ENCODE measurements around the gene SLC40A1. TPM values are rescaled to one million over a fixed set of nuclear protein-coding genes. Genes with fewer than 3 reads are reported as not detected.

Gene SLC40A1
- total RNA-seq, 3 donors from 2014 or later = 42.2 to 183 (median 162) TPM

DNA sequence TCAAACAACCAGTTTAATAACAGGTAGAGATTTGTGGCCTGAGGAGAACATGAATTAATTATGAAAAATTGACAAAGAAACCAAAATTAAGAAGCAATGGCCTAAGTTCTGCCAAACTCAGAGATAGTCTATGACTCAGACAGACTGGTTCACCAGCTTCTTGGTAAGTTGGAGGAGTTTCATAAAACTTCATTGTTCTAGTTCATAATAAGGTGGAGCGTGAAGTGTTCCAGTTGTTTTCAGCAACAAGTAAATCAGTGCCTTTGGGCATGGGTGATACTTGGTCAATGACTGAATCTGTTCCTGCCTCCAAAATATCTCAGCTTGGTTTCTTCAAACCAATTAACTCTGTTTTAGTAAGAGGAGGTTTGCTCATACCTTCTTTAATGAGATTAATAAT, 40.0 kb downstream of the SLC40A1 start:
- TF ChIP-seq POLR2AphosphoS5 (IDR thresholded peaks at IDR 0.05) (no peak), CTCF (IDR thresholded peaks at IDR 0.05) (no peak), POLR2A (IDR thresholded peaks at IDR 0.05) (no peak)
- DNase-seq (ENCODE audit: low spot score in 2 of 2) = no peak
- H3K27ac ChIP-seq = peak overlapping the region; percentile 52 to 77
- peaks cover 0 to 6% of the 10 kb centered on the region in 2 donors for H3K4me1 ChIP-seq
- no peaks in the 10 kb centered on the region for H3K9me3 ChIP-seq
- intact Hi-C loops (cut with DNase I; ENCODE audit: low total_unique reads) = no loop called here
- H3K27me3 ChIP-seq = no peaks in the 10 kb centered on the region
- H3K4me3 ChIP-seq = no peak overlapping the region
- no peaks in the 10 kb centered on the region for H3K36me3 ChIP-seq

DNA sequence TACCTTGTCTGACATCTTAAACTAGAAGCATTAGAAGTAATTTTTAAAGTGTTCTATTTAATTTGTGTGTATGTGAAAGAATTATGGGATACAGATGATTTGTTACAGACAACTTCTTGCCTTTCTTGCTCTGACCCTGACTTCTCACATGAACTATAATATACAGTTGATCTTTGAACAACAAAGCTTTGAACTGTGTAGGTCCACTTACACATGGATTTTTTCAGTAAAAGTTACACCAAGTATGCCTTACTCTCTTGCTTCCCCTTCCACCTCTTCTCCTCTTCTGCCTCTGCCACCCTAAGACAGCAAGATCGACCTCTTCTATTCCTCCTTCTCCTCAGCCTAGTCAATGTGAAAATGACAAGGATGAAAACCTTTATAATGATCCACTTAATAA, 42.2 kb downstream of the SLC40A1 start:
- H3K4me3 ChIP-seq = no peak overlapping the region
- no peaks in the 10 kb centered on the region for H3K36me3 ChIP-seq
- no peak for DNase-seq (ENCODE audit: low spot score in 2 of 2)
- no peak for TF ChIP-seq CTCF (IDR thresholded peaks at IDR 0.05)
- TF ChIP-seq POLR2AphosphoS5 (IDR thresholded peaks at IDR 0.05) = no peak
- no peak for TF ChIP-seq POLR2A (IDR thresholded peaks at IDR 0.05)
- no peak overlapping the region for H3K27ac ChIP-seq
- H3K4me1 ChIP-seq = peaks cover 0 to 6% of the 10 kb centered on the region in 2 donors
- no peaks in the 10 kb centered on the region for H3K9me3 ChIP-seq
- intact Hi-C loops (cut with DNase I; ENCODE audit: low total_unique reads) = no loop called here
- no peaks in the 10 kb centered on the region for H3K27me3 ChIP-seq

- no peak overlapping the region for H3K27ac ChIP-seq
- no peaks in the 10 kb centered on the region for H3K27me3 ChIP-seq
- no peaks in the 10 kb centered on the region for H3K9me3 ChIP-seq
- peaks cover 0 to 6% of the 10 kb centered on the region in 2 donors for H3K4me1 ChIP-seq
- no peak for TF ChIP-seq POLR2A (IDR thresholded peaks at IDR 0.05)
- TF ChIP-seq CTCF (IDR thresholded peaks at IDR 0.05) = no peak
- TF ChIP-seq POLR2AphosphoS5 (IDR thresholded peaks at IDR 0.05) = no peak
- no peak overlapping the region for H3K4me3 ChIP-seq
- DNase-seq (ENCODE audit: low spot score in 2 of 2) = no peak
- H3K36me3 ChIP-seq = no peaks in the 10 kb centered on the region
- intact Hi-C loops (cut with DNase I; ENCODE audit: low total_unique reads) = no loop called here
Observed at GRCh38 chr2:189536830-189537229, 43.8 kb downstream of the SLC40A1 start.

DNA sequence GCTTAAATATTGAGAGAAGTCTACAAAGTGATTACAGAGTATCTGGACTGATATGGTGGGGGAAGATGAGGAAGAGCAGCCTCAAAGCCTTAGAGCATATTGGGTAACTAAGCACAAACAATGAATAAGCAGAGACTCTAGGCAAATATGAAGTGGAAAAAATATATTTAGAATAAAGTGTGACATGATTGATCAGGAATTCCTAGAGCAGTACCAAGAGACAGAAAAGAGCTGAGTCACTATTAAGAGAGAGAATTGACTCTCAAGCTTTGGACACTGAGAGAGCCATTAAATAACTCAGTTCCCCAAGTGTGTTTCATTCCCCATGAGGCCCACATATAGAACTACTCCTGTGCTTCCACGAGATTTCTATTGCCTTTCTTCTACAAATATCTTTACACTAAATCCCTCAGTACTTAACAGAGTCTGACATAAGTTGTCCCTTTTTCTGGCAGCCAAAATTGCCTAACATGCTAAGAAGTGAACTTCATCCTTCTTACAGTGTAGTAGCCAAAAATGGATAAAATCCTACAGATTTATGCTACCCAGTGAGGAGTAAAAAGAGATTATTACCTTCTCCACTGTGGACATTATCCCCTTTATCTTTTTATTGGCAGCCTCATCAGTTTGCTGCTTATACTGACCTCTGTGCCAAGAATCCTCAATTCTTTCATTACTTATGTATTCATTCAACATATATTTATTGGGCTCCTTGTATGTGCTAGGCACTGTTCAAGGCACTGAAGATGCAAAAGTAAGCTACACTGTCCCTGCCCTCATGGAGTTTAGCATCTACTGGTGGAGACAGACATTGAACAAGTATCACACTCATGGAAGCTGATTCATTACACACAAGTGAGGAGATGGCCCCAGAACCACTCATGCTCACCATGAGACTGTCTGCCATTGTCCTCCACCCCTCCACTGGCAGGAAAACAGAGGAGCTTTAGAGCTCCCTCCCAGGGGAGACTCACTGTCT, 45.4 kb downstream of the SLC40A1 start:
- TF ChIP-seq CTCF (IDR thresholded peaks at IDR 0.05) (no peak), POLR2A (IDR thresholded peaks at IDR 0.05) (no peak), POLR2AphosphoS5 (IDR thresholded peaks at IDR 0.05) (no peak)
- no peaks in the 10 kb centered on the region for H3K9me3 ChIP-seq
- no peaks in the 10 kb centered on the region for H3K27me3 ChIP-seq
- H3K4me1 ChIP-seq = no peaks in the 10 kb centered on the region
- H3K27ac ChIP-seq = peak overlapping the region; percentile 19 to 61
- no peak for DNase-seq (ENCODE audit: low spot score in 2 of 2)
- H3K36me3 ChIP-seq = no peaks in the 10 kb centered on the region
- intact Hi-C loops (cut with DNase I; ENCODE audit: low total_unique reads) = no loop called here
- no peak overlapping the region for H3K4me3 ChIP-seq

DNA sequence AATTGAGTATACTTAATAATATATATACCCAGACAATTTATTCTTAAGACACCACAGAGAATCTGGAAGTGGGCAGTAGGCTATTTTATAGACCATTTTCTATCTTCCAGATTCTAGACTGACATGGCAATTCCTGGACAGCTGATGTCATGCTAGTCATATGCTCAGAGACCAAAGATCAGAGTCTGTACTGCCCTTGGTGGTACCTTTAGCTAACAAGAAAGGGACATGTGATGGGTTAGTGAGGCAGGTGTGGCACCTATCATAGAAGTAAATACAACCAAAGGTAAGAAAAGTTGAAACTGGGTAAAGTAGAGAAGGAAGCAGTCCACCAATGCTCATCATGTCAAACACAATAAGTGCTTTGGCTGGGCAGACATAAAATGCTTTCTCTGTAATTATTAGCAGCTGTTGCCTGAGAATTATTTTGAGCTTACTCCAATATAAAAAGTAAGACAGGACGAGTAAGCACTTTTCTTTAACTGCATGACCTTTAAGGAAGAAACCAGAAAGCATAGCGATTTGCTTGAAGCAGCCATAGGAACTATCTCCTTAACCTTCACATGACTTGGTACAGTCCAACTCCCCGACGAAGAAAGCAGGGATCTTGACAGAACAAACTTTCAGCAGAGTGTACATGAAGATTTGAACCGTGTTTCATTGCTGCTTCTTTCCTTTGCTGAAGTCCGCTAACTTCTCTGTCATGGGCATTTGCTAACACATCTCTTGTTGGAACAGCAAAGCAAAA, 47.1 kb downstream of the SLC40A1 start:
- intact Hi-C loops (cut with DNase I; ENCODE audit: low total_unique reads) = no loop called here
- H3K27me3 ChIP-seq = no peaks in the 10 kb centered on the region
- H3K36me3 ChIP-seq = no peaks in the 10 kb centered on the region
- H3K27ac ChIP-seq = peak overlapping the region; percentile 0 to 61
- no peak for DNase-seq (ENCODE audit: low spot score in 2 of 2)
- no peaks in the 10 kb centered on the region for H3K9me3 ChIP-seq
- TF ChIP-seq POLR2A (IDR thresholded peaks at IDR 0.05) = no peak
- TF ChIP-seq CTCF (IDR thresholded peaks at IDR 0.05) = no peak
- no peak for TF ChIP-seq POLR2AphosphoS5 (IDR thresholded peaks at IDR 0.05)
- no peak overlapping the region for H3K4me3 ChIP-seq
- H3K4me1 ChIP-seq = no peaks in the 10 kb centered on the region
